HG02981 (cell line): ENCODE results near the gene ORC5.
"Not testable (repeated sequence)": the region's sequence is repeated elsewhere in the genome, so short reads cannot be mapped to it uniquely, and the experiment has no call there.

Source experiments
- ATAC-seq: cut with Tn5 transposase; IDR thresholded peaks from one replicate; pipeline ENCODE4 v1.9.1; 2021; ENCODE audit warnings: mild to moderate bottlenecking, moderate library complexity; ENCODE audit not compliant: unreplicated experiment

The ORC5 gene

DNA sequence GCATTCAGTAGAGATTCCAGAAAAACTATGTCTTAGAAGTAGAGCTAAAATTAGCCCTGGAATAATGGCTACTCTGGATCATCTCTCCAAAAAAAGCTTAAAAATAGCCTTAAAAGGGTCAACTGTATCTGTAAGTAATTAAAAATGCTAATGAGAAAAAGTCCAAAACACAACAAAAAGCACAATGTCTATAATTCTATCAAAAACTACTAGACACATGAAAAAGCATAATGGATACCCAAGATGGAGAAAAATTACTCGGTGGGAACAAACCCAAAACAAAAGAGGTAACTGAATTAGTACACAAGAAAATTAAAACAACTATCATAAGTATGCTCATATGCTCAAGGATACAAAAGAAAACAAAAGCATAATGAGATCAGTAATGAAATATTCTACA, 15.4 kb downstream of the ORC5 start:
- no peak for ATAC-seq

- no peak for ATAC-seq
Observed at GRCh38 chr7:104185346-104185745, 22.5 kb downstream of the ORC5 start.

DNA sequence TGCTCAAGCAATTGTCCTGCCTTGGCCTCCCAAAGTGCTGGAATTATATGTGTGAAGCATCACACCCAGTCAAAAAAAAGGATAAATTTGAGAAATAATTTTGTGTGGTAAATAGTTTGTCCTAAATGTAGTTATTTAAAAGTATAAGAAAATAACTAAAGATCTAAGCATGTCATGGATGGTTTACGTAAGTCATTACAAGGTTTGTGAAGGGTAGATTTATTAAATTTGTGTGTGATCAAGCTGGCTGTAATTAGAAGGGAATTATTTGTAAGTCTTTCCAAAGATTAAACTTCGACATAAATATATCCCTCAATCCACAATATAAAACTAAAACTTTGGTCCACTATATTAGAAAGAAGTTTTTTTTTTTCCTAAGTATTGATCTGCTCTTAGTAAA, 28.6 kb downstream of the ORC5 start:
- no peak for ATAC-seq

- not testable (repeated sequence) for ATAC-seq
Observed at GRCh38 chr7:104177565-104178083, 30.2 kb downstream of the ORC5 start.

- no peak for ATAC-seq
Observed at GRCh38 chr7:104176332-104176731, 31.5 kb downstream of the ORC5 start.

DNA sequence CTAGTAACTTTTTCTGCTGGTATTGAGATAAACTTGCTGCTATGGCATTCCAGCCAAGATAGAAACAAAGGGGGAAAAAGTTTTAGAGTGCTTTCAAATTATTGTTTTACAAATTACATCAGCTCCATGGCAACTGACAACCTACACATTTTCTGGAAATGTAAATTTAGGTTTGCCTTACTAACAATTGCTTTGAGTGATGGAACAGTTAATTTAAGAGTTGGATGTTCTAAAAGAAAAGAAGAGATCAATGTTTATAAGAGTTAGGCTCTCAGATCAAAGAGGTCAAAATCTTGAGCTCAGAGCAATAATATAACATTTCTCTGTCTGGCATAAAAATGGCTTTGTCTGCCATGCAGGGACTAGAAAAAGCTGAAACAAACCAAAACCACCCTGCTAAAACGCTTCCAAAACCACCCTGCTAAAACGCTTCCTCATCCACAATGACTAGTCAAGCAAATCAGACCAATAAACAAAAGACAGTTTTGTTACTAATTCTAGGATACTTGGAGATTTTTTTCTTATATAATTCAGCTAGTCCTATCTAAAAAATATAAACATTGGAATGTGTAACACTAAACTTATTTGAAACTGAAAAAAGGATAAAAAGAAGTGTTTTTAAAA, 32.3 kb downstream of the ORC5 start:
- ATAC-seq, result no peak

GRCh38 chr7:104174798-104175197, 33.0 kb downstream of the ORC5 start:
- ATAC-seq, result no peak

DNA sequence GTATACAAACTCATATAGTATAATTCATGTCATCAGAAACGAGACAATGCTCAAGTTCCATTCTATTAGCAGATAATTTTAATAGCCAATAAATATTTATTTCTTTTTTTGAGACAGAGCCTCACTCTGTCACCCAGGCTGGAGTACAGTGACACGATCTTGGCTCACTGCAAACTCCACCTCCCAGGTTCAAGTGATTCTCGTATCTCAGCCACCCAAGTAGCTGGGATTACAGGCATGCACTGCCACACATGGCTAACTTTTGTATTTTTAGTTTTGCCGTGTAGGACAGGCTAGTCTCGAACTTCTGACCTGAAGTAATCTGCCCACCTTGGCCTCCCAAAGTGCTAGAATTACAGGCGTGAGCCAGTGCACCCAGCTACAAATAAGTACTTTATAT, 45.7 kb downstream of the ORC5 start:
- no peak for ATAC-seq

DNA sequence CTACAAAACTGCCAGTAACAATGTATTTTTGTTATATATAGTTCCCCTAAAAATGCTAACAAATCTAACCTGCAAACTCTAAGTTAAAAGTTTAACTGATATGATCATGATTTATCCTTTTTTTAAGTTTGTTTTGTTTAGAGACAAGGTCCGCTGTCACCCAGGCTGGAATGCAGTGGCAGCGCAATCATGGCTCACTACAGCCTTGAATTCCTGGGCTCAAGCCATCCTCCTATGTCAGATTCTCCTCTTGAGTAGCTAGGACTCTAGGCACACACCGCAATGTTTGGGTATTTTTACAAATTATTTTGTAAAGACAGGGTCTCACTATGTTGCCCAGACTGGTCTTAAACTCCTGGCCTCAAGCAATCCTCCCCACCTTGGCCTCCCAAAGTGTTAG, 46.6 kb downstream of the ORC5 start:
- no peak for ATAC-seq

- ATAC-seq, result no peak
Observed at GRCh38 chr7:104160375-104160774, 47.4 kb downstream of the ORC5 start.

DNA sequence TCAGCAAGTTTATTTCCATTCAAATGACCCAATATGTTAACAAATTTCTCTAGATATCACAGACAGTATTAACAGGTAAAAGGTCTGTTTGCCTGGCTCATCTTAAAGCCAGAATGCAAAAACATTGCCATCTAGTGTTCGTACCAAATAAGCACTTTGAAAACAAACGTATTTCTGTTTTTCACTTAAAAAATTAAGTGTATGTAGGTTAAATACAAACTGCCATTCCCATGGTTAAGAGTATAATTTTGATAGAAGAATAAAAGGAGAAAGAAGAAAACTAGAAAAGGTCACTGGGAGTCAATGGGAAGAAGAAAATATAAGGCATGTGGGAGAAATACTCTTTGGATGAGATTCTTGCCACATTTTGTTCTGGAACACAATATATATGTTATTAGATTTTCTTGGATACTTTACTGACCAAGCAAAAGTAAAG, 51.0 kb downstream of the ORC5 start:
- ATAC-seq, result no peak

DNA sequence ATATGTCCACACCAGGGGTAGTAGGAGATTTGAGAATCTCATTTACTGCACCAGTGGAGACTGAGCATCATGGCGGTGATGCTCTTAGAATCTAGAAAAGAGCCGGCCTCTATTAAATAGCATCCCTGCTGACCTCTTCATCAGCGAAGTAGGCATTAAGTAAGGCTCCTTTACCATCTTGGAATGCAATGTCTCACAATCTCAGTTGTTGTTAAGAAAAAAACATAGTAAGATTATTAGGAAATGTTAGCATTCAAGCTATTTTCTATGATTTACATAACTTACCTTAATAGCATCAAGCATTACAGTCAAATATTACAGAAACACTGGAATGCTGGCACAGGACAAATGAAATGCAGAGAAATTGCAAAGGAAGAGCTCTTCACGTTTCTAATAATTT, 54.5 kb downstream of the ORC5 start:
- ATAC-seq, result no peak

DNA sequence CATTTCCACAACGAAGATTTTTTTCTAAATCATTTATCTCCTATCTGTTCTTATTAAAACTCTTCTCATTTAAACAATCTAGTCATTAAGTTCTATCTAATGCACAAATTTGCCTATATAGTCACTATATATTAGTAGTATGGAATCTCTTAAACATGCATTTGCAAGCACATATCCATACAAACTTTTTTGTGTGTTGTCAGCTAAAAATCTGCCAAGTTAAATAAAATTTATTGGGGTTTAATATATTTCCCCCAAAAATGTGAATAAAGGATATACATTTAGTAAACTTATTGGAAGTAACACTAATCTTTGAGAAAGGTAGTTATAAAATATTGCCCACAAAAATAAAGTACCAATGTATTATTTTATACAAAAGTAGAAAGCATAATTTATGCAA, 55.3 kb downstream of the ORC5 start:
- no peak for ATAC-seq

DNA sequence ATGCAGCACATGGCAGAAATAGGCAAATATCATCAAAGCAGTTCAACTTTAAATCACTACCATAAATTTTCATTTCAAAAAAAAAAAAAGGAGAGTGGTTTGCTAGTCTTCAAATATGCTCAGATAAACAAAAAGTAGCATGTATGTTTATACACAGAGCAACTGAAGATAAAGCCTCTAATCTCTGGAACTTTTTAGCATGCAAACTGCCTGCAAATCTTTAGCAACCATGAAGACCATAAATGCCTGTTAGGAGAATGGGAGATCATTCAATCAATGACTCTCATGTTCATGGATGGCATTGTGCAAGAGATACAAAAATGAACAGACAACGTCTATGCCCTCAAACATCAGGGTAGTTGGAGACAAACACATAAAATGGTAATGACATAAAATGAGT, 57.3 kb downstream of the ORC5 start:
- no peak for ATAC-seq

DNA sequence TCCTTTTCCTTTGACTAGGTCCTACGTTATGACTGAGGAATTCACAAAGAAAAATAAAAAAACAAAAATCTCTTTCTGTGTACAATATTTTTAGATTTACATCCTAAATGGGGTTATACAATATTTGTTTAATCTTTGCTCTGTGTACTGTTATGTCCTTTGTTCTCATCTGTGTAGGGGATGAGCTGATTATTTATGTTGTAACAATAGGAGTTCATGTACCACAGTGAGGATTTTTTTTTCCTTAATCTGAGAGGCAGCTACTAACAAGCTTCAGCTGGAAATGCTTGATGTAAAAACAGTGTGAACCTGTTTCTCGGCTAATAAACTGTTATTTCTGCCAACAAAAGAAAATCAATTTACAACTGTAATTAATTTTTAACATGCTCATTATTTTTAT, 58.0 kb downstream of the ORC5 start:
- ATAC-seq, result no peak

GRCh38 chr7:104142147-104142546, 65.7 kb downstream of the ORC5 start:
- ATAC-seq, result no peak

GRCh38 chr7:104137971-104138370, 69.8 kb downstream of the ORC5 start:
- ATAC-seq, result no peak

GRCh38 chr7:104137511-104137910, 70.3 kb downstream of the ORC5 start:
- ATAC-seq, result no peak

- no peak for ATAC-seq
Observed at GRCh38 chr7:104136981-104137380, 70.8 kb downstream of the ORC5 start.

DNA sequence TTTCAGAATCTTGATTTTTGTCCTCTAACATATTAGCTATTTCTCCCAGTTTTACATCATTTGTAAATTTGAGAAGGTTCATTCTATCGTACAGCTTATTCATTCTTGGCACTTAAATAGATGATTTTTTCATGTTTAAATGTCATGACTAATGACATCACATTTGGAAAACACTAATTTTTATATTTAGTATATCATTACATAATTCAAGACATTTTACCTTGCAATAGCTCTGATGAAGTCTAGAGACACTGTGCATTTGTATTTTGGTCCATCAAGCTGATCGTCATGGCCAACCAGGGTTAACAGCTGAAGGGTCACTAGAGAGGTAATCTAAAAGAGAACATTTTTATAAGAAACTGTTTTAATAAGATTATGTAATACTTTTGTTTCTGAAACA, 71.3 kb downstream of the ORC5 start:
- no peak for ATAC-seq

DNA sequence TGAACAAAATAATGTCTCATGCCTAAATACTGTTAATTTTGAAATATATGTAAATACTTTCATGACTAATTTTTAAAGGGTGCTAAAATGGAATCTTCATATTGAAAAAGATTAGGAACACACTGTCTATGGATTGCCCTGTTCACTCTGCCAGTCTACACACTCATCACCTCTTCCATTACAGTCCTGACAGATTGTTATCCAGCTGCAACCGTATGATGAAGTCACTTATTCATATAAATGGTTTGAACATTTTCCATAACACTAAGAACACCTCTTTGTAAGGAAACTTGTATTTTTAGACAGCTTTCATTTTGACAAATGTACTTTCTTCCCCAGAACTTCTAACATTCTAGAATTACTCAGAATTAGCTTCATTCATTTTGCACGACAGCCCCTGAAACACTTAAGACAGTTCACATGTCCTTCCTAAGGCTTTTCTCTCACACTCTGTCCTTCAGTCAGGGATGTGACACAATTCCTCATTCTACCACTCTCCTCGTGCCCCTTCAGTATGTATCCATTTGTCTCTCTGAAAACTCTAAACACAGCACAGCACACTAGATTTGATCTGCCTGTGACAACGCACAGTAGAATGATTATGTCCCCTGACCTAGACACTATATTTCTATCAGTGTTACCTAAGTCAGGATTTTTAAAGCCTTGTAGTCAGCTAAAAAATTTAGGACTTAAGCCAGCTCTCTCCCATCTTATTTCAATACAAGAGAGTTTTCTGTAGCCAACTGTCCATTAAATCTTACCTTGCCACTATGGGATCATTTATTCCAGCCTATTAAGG, 71.9 kb downstream of the ORC5 start:
- ATAC-seq, result no peak

GRCh38 chr7:104133238-104133637, 74.6 kb downstream of the ORC5 start:
- no peak for ATAC-seq
